Spleen (tissue), 7 donors: ENCODE results near the gene TTC28.

ENCODE experiments used
- POLR2A ChIP-seq, 3 donors: fragments of 450-650 bp; IDR thresholded peaks; one replicate each; pipeline ENCODE4 v1.5.1; 2017; ENCODE audit warnings: antibody characterized with exemption in 3 of 3, mild to moderate bottlenecking in 1 of 3
- POLR2AphosphoS5 ChIP-seq, 3 donors: sonication (generic); formaldehyde crosslinking; IDR thresholded peaks; one replicate each; pipeline ENCODE4 v1.5.1; 2017; ENCODE audit warnings: antibody characterized with exemption in 3 of 3
- TF ChIP-seq, protein P1 (sequence below), 11 experiments: fragments of 200-600 bp in 7 of 11; fragments of 450-650 bp in 4 of 11; sonication (generic) in 4 of 11; IDR thresholded peaks in 8 of 11; conservative IDR thresholded peaks in 3 of 11; 1 replicate in 7 of 11; 2 replicates in 4 of 11; pipeline versions ENCODE4 v1.4.0 to v1.8.0; 2016 to 2021; ENCODE audit warnings: antibody characterized with exemption in 11 of 11, inconsistent platforms in 4 of 11, mild to moderate bottlenecking in 1 of 11
- donor health status: DM: no; HTN: no; CAD: no; lungs with moderate emphysema.
- donor health status: DM: no; HTN: no; CAD: no.
- donor health status: DM: no; HTN: no; CAD: no.

- TF ChIP-seq, protein P1, sequence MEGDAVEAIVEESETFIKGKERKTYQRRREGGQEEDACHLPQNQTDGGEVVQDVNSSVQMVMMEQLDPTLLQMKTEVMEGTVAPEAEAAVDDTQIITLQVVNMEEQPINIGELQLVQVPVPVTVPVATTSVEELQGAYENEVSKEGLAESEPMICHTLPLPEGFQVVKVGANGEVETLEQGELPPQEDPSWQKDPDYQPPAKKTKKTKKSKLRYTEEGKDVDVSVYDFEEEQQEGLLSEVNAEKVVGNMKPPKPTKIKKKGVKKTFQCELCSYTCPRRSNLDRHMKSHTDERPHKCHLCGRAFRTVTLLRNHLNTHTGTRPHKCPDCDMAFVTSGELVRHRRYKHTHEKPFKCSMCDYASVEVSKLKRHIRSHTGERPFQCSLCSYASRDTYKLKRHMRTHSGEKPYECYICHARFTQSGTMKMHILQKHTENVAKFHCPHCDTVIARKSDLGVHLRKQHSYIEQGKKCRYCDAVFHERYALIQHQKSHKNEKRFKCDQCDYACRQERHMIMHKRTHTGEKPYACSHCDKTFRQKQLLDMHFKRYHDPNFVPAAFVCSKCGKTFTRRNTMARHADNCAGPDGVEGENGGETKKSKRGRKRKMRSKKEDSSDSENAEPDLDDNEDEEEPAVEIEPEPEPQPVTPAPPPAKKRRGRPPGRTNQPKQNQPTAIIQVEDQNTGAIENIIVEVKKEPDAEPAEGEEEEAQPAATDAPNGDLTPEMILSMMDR (IDR thresholded peaks at IDR 0.05 in 8 of 11, conservative IDR thresholded peaks at IDR 0.05 in 3 of 11) = no peak
- no peak for TF ChIP-seq POLR2AphosphoS5 (IDR thresholded peaks at IDR 0.05)
- no peak for TF ChIP-seq POLR2A (IDR thresholded peaks at IDR 0.05)
Measured at GRCh38 chr22:28397306-28397705, 282.3 kb downstream of the TTC28 start.
